IMR-90 (cell line): Measurements from ENCODE around the gene PMPCB. TPM values are rescaled to one million over a fixed set of nuclear protein-coding genes. Genes with fewer than 3 reads are reported as not detected.
A peak's percentile ranks its signal among the peaks of the same experiment; 100 is the strongest.
"Not testable (repeated sequence)": the region's sequence is repeated elsewhere in the genome, so short reads cannot be mapped to it uniquely, and the experiment has no call there.

Experiments used
- ATAC-seq: fragments of 200-7000 bp; cut with Tn5 transposase; 2 replicates; pipeline ENCODE4 v1.9.1; 2020; ENCODE audit warnings: low read depth, mild to moderate bottlenecking, moderate library complexity
- BruUV-seq: library from RNA; stranded (reverse); fragments of 400-500 nt; replicated peaks from 2 replicates; lab custom pipeline; 2021; lab: Mats Ljungman, UMichigan
- CTCF ChIA-PET: fragments of 300-600 bp; formaldehyde crosslinking; extraction: SDS; loops from one replicate; lab custom pipeline; 2021; ENCODE audit warnings: antibody characterized with exemption; lab: Yijun Ruan, JAX
- POLR2A ChIA-PET: fragments of 300-600 bp; sonication (Branson Sonifier 250); formaldehyde crosslinking; loops from one replicate; lab custom pipeline; 2022; ENCODE audit warnings: antibody characterized with exemption; ENCODE audit not compliant: unreplicated experiment; lab: Charles Lee
- DNase-seq: peaks from one replicate; pipeline ENCODE4 v3.0.0; 2013
- H2AFZ ChIP-seq: replicated peaks from 2 replicates; pipeline ENCODE3; 2013; ENCODE audit warnings: low read length, mild to moderate bottlenecking; ENCODE audit not compliant: poor library complexity
- H2AK5ac ChIP-seq: 2 replicates; pipeline ENCODE4 v1.6.1; 2013; ENCODE audit warnings: low read depth, low read length, inconsistent platforms
- H2AK9ac ChIP-seq: replicated peaks from 2 replicates; pipeline ENCODE3; 2013; ENCODE audit warnings: mild to moderate bottlenecking, low read depth, low read length, moderate library complexity; ENCODE audit not compliant: poor library complexity
- H2BK120ac ChIP-seq: 2 replicates; pipeline ENCODE4 v1.6.1; 2013; ENCODE audit warnings: low read depth, low read length, inconsistent platforms
- H2BK15ac ChIP-seq: 3 replicates; pipeline ENCODE4 v1.6.1; 2013; ENCODE audit warnings: low read depth, low read length, inconsistent platforms
- H2BK20ac ChIP-seq: 2 replicates; pipeline ENCODE4 v1.6.1; 2013; ENCODE audit warnings: low read depth, mild to moderate bottlenecking, inconsistent platforms, low read length, moderate library complexity
- H2BK5ac ChIP-seq: 2 replicates; pipeline ENCODE4 v1.6.1; 2013; ENCODE audit warnings: mild to moderate bottlenecking, low read depth, low read length, inconsistent platforms; ENCODE audit not compliant: poor library complexity, severe bottlenecking
- H3K14ac ChIP-seq: replicated peaks from 2 replicates; pipeline ENCODE4 v1.6.1; 2013; ENCODE audit warnings: low read depth, low read length, inconsistent platforms
- H3K18ac ChIP-seq: 2 replicates; pipeline ENCODE4 v1.6.1; 2013; ENCODE audit warnings: low read depth, low read length, control low read depth
- H3K23ac ChIP-seq: 2 replicates; pipeline ENCODE4 v1.6.1; 2013; ENCODE audit warnings: low read depth, low read length, inconsistent platforms
- H3K27ac ChIP-seq: 2 replicates; pipeline ENCODE4 v1.5.1; 2013; ENCODE audit warnings: mild to moderate bottlenecking, control low read depth, low read length; ENCODE audit not compliant: insufficient read depth
- H3K27me3 ChIP-seq: 2 replicates; pipeline ENCODE4 v1.6.1; 2013; ENCODE audit warnings: low read length; ENCODE audit not compliant: control insufficient read depth, insufficient read depth
- H3K36me3 ChIP-seq: 2 replicates; pipeline ENCODE4 v1.6.1; 2013; ENCODE audit warnings: low read length, mixed read lengths; ENCODE audit not compliant: control insufficient read depth, insufficient read depth
- H3K4ac ChIP-seq: 2 replicates; pipeline ENCODE4 v1.6.1; 2013; ENCODE audit warnings: low read depth, low read length, inconsistent platforms
- H3K4me1 ChIP-seq: 2 replicates; pipeline ENCODE4 v1.6.1; 2013; ENCODE audit warnings: low read length, mixed read lengths; ENCODE audit not compliant: control insufficient read depth, insufficient read depth
- H3K4me2 ChIP-seq: 2 replicates; pipeline ENCODE4 v1.6.1; 2013; ENCODE audit warnings: low read depth, mild to moderate bottlenecking, control low read depth, low read length, moderate library complexity
- H3K4me3 ChIP-seq: 2 replicates; pipeline ENCODE4 v1.5.1; 2013; ENCODE audit warnings: low read depth, mild to moderate bottlenecking, control low read depth, low read length, moderate library complexity; ENCODE audit not compliant: insufficient read depth
- H3K56ac ChIP-seq: 2 replicates; pipeline ENCODE4 v1.6.1; 2013; ENCODE audit warnings: low read length, inconsistent platforms; ENCODE audit not compliant: insufficient read depth; ENCODE audit errors: extremely low read depth
- H3K79me1 ChIP-seq, 2 experiments: 2 replicates each; pipeline ENCODE4 v1.6.1; 2013; ENCODE audit warnings: low read length in 2 of 2, inconsistent platforms in 1 of 2, low read depth in 1 of 2
- H3K9ac ChIP-seq: 2 replicates; pipeline ENCODE4 v1.6.1; 2013; ENCODE audit warnings: low read depth, low read length, control low read depth
- H3K9me1 ChIP-seq: 2 replicates; pipeline ENCODE4 v1.6.1; 2013; ENCODE audit warnings: low read length, inconsistent platforms; ENCODE audit not compliant: insufficient read depth
- H3K9me3 ChIP-seq: 2 replicates; pipeline ENCODE4 v1.6.1; 2013; ENCODE audit warnings: low read length; ENCODE audit not compliant: control insufficient read depth, insufficient read depth
- H4K20me1 ChIP-seq: 2 replicates; pipeline ENCODE4 v1.6.1; 2013; ENCODE audit warnings: low read length, inconsistent platforms; ENCODE audit not compliant: insufficient read depth
- H4K5ac ChIP-seq: 2 replicates; pipeline ENCODE4 v1.6.1; 2013; ENCODE audit warnings: mild to moderate bottlenecking, low read depth, low read length, control low read depth
- H4K8ac ChIP-seq, 2 experiments: 2 replicates each; pipeline ENCODE4 v1.6.1; 2013; ENCODE audit warnings: low read depth in 2 of 2, low read length in 2 of 2, control low read depth in 1 of 2, inconsistent platforms in 1 of 2
- H4K91ac ChIP-seq: 2 replicates; pipeline ENCODE4 v1.6.1; 2013; ENCODE audit warnings: low read depth, low read length, inconsistent platforms; ENCODE audit not compliant: insufficient read depth
- WGBS, 2 experiments: methylation state at CpG; one replicate each; pipeline versions ENCODE4 v1.1.5 to v1.1.7; 2013; ENCODE audit warnings: missing lambda C conversion rate in 2 of 2; ENCODE audit not compliant: insufficient read length in 1 of 2; ENCODE audit errors: extremely low coverage in 2 of 2; 5-methylcytosine and 5-hydroxymethylcytosine counted together
- dilution Hi-C: fragments of 300-500 bp; cut with HindIII; formaldehyde crosslinking; loops from one replicate; pipeline ENCODE4 v1.14.3; 2018; ENCODE audit warnings: low sequenced_read_pairs; ENCODE audit not compliant: unreplicated experiment
- in situ Hi-C: fragments of 300-500 bp; cut with MboI; formaldehyde crosslinking; loops from 3 replicates; pipeline ENCODE4 v1.14.3; 2019; ENCODE audit warnings: low sequenced_read_pairs, inconsistent platforms, mixed read lengths
- intact Hi-C: fragments of 100-400 bp; cut with micrococcal nuclease; formaldehyde crosslinking; loops from 2 replicates; pipeline ENCODE4 v1.10.0; 2022
- polyA plus RNA-seq, 3 experiments: library from polyadenylated mRNA; depleted of rRNA; stranded (reverse); fragments of >200 nt; gene quantifications; 2 replicates each; pipeline ENCODE4 v1.2.3, GENCODE V29; 2012; ENCODE audit warnings: low replicate concordance in 1 of 3
- total RNA-seq: library from RNA; depleted of rRNA; stranded (reverse); fragments of >200 nt; gene quantifications from 2 replicates; pipeline ENCODE4 v1.2.3, GENCODE V29; 2012
- TF ChIP-seq, protein P1 (sequence below): fragments of 150-350 bp; IDR thresholded peaks from 2 replicates; pipeline ENCODE4 v1.6.1; 2017; ENCODE audit warnings: mild to moderate bottlenecking, antibody characterized with exemption, low read length, low read depth

Gene PMPCB
- total and polyA plus RNA-seq, 2 of the 4 experiments (the other 2 are of a cell fraction) = 50.4 to 72.8 TPM

DNA sequence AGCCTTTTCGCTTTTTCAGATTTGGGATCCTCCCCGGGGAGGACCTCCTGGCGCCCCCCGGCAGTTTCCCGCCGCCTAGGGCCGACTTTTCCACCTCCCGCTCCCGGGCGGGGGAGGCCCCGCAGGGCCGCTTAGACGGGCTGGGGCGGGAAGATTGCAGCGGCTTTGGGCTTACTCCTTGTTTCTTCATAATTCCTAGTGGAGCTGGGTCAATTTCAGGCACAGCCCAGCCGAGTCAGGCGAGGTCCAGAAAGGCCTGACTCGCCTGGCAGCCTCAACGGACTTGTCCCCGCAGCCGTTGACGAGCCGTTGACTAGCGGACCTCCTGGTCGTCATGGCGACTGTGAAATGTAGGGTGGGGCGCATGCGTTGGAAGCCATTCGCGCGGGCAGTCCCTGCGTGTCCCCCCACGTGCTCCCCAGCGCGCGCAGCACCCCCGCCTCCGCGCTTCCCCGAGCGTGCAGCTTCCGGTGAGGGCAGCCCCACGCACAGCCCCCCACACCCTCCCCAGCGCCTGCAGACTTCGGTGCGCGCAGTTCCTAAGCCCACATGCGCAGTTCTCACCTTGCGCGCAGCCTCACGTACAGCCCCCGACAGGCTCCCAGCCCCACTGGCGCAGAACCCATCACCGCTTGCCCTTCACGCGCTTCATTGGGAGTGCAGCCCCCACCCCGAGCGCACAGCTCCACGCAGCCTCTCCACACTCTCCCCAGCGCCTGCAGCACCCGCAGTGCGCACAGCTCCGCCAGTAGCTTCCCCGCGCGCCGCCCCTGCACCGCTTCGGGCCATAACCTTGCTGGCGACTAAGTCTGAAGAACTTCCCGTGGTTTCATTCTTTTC, 17.1 kb upstream of the PMPCB start:
- H2AFZ ChIP-seq = peak overlapping the region; percentile 84
- peak overlapping the region; percentile 71 for H3K4me3 ChIP-seq
- H2AK5ac ChIP-seq, H4K20me1 ChIP-seq, H3K9me1 ChIP-seq, H2BK5ac ChIP-seq, in situ Hi-C loops, H3K9me3 ChIP-seq, H2AK9ac ChIP-seq, H3K18ac ChIP-seq, H2BK20ac ChIP-seq, POLR2A ChIA-PET, BruUV-seq, H2BK15ac ChIP-seq, H4K5ac ChIP-seq, H3K4ac ChIP-seq, H3K27me3 ChIP-seq, dilution Hi-C loops, H3K56ac ChIP-seq, H3K4me1 ChIP-seq, H3K23ac ChIP-seq, H4K91ac ChIP-seq, H3K36me3 ChIP-seq, intact Hi-C loops, H3K79me1 ChIP-seq, H2BK120ac ChIP-seq: not testable (repeated sequence)
- peak overlapping the region; percentile 32; the same call in 1 of the 2 replicates for H3K14ac ChIP-seq
- ATAC-seq (peak; percentile 87), DNase-seq (peak; percentile 44)
- WGBS, 2 experiments = 2% methylated on average over 25 of the region's 71 CpGs; no CpG with 5 or more reads in 1 of the 2 experiments
- peak overlapping the region; percentile 17; the same call in 1 of the 2 replicates for H3K27ac ChIP-seq
- TF ChIP-seq, protein P1, sequence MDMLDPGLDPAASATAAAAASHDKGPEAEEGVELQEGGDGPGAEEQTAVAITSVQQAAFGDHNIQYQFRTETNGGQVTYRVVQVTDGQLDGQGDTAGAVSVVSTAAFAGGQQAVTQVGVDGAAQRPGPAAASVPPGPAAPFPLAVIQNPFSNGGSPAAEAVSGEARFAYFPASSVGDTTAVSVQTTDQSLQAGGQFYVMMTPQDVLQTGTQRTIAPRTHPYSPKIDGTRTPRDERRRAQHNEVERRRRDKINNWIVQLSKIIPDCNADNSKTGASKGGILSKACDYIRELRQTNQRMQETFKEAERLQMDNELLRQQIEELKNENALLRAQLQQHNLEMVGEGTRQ = peak; percentile 9; the same call in 1 of the 2 replicates
- H3K4me2 ChIP-seq = peak overlapping the region; percentile 70
- CTCF ChIA-PET = interaction anchor here (0.6 kb wide), 1 partner anchor 10 kb away, joined by 4 read pairs; no protein-coding TSS in a partner anchor
- H4K8ac ChIP-seq = peak overlapping the region in 1 of 2 experiments; percentile 55; a peak in 1 of 4 replicates
- peak overlapping the region; percentile 56; the same call in 1 of the 2 replicates for H3K9ac ChIP-seq

DNA sequence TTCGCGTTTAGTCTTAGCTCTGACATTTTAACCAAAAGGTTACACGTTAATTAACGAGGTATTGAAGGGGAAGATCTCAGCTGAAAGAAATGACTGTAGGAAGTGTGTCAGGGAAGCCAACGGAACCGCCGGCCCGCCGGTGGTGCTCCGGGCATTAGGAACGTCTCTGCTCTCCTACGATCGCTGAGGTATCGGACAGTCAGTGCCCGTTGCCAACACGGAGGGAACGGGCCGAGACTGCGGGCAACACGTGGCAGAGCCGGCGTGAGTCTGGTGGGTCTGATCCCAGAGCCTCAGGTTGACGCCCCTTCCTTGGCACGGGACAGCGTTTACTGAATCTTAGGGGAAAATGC, 16.5 kb upstream of the PMPCB start:
- CTCF ChIA-PET, H4K20me1 ChIP-seq, intact Hi-C loops, H3K27me3 ChIP-seq, H2BK20ac ChIP-seq, H2BK15ac ChIP-seq, H2BK120ac ChIP-seq, H4K5ac ChIP-seq, H3K79me1 ChIP-seq, H2AK5ac ChIP-seq, H2BK5ac ChIP-seq, H4K91ac ChIP-seq, H3K4me1 ChIP-seq, H3K18ac ChIP-seq, H3K27ac ChIP-seq, H2AK9ac ChIP-seq, H3K36me3 ChIP-seq, in situ Hi-C loops, H3K56ac ChIP-seq, H3K4ac ChIP-seq, H3K9ac ChIP-seq, BruUV-seq, DNase-seq, dilution Hi-C loops, H3K9me1 ChIP-seq, H3K9me3 ChIP-seq, POLR2A ChIA-PET: not testable (repeated sequence)
- Histone ChIP-seq H3K14ac (peak overlapping the region; percentile 32; the same call in 1 of the 2 replicates), H3K4me2 (peak overlapping the region; percentile 70), H3K23ac (peak overlapping the region; percentile 59; the same call in 1 of the 2 replicates), H2AFZ (peak overlapping the region; percentile 81), H3K4me3 (peak overlapping the region; percentile 71), H4K8ac (peak overlapping the region in 1 of 2 experiments; percentile 47; a peak in 1 of 4 replicates)
- peak; percentile 22; the same call in 1 of the 2 replicates for ATAC-seq
- 19% methylated on average over 6 of the region's 25 CpGs; no CpG with 5 or more reads in 1 of the 2 experiments for WGBS, 2 experiments
